Activated naive CD8-positive, alpha-beta T cell treated with anti-CD3 and anti-CD28 coated beads for 36 hours (primary cell): ENCODE measurements around the gene ZNF750. TPM values are rescaled to one million over a fixed set of nuclear protein-coding genes. Genes with fewer than 3 reads are reported as not detected.

Experiments
- DNase-seq: peaks from one replicate; pipeline ENCODE4 v3.0.0; 2021
- H3K27ac Mint-ChIP-seq: one replicate; pipeline ENCODE4 v1.8.0; 2022; ENCODE audit warnings: mild to moderate bottlenecking, moderate library complexity, mixed read lengths
- H3K27me3 Mint-ChIP-seq: one replicate; pipeline ENCODE4 v1.8.0; 2022; ENCODE audit warnings: mild to moderate bottlenecking, mixed read lengths
- H3K36me3 Mint-ChIP-seq: one replicate; pipeline ENCODE4 v1.8.0; 2021; ENCODE audit warnings: mild to moderate bottlenecking, mixed read lengths
- H3K4me1 Mint-ChIP-seq: one replicate; pipeline ENCODE4 v1.8.0; 2021; ENCODE audit warnings: mixed read lengths
- H3K4me3 Mint-ChIP-seq: one replicate; pipeline ENCODE4 v1.8.0; 2022; ENCODE audit warnings: mild to moderate bottlenecking, moderate library complexity, mixed read lengths
- H3K9me3 Mint-ChIP-seq: one replicate; pipeline ENCODE4 v1.8.0; 2022; ENCODE audit warnings: mixed read lengths
- total RNA-seq, 2 experiments: library from RNA; stranded (reverse); gene quantifications; one replicate each; pipeline ENCODE4 v1.2.3, GENCODE V29; 2021

ZNF750 gene
- total RNA-seq, 2 experiments from 2014 or later: not detected

DNA sequence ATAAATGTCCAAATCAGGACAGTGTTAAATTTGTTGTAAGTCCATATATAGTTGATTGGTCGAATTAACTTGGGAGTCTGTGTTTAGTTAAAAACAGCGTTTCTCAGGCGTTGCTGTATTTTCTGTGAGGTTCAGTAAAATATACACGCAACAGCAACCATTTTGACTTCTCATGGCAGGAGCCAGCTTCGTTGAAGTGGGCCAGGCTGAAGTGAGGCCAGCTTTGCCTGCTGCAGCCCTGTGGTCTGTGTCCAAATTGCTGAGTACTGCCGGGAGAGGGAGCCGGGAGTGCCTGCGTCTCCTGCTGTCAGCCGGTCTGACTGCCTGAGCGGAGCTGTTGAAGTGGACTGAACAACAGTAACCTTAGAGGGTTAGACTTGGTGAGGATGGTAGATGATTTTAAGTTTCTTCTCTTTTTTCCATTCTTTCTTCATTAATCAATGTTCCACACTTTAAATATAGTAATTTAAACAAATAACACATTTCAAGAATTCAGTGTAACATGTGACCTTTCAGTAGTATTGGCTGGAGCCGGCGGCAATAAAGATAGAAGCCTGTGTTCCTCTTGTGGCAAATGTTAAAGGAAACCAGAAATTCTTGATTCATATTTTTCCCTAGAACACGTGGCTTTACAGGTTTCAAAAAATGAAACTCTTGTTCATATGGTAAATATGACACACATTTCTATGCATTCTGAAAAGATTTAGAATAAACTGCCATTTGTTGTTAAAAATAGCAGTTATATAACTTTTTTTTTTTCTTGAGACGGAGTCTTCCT is 37.0 kb upstream of the ZNF750 start:
- no peak for DNase-seq
- Mint-ChIP-seq H3K4me1 (peaks cover 39% of the 10 kb centered on the region), H3K27ac (peak overlapping the region; percentile 51), H3K36me3 (peaks cover 12% of the 10 kb centered on the region), H3K27me3 (no peaks in the 10 kb centered on the region), H3K4me3 (no peak overlapping the region), H3K9me3 (no peaks in the 10 kb centered on the region)

DNA sequence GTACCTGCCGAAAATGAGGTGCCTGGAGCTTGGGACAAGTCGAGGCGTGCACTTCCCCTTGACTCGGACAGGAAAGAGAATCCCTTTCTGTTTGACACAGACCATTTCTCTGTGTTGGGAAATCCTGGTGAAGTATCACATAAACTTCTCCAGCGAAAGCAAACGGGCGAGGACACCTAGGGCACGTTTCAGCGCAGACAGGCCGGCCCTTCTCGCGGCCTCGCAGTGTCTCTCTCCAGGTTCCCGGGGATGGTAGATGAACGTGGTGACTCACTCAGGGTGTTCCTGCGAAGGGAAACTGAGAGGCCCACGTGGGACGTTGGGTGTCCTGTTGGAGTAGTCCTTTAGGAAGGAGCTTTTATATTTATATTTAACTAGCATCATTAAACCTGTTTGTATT is 36.3 kb upstream of the ZNF750 start:
- Mint-ChIP-seq H3K4me1 (peaks cover 37% of the 10 kb centered on the region), H3K27me3 (no peaks in the 10 kb centered on the region), H3K27ac (peak overlapping the region; percentile 16), H3K36me3 (peaks cover 12% of the 10 kb centered on the region), H3K9me3 (no peaks in the 10 kb centered on the region), H3K4me3 (no peak overlapping the region)
- no peak for DNase-seq

- no peak for DNase-seq
- no peaks in the 10 kb centered on the region for H3K9me3 Mint-ChIP-seq
- no peaks in the 10 kb centered on the region for H3K27me3 Mint-ChIP-seq
- H3K4me3 Mint-ChIP-seq: no peak overlapping the region
- H3K36me3 Mint-ChIP-seq: peaks cover 15% of the 10 kb centered on the region
- H3K4me1 Mint-ChIP-seq: peaks cover 40% of the 10 kb centered on the region
- no peak overlapping the region for H3K27ac Mint-ChIP-seq
These were observed 35.6 kb upstream of the ZNF750 start for GRCh38 chr17:82875407-82875856.

GRCh38 chr17:82874011-82874835 is 34.4 kb upstream of the ZNF750 start:
- no peaks in the 10 kb centered on the region for H3K27me3 Mint-ChIP-seq
- H3K36me3 Mint-ChIP-seq: peaks cover 10% of the 10 kb centered on the region
- H3K9me3 Mint-ChIP-seq: no peaks in the 10 kb centered on the region
- H3K4me3 Mint-ChIP-seq: no peak overlapping the region
- H3K27ac Mint-ChIP-seq: no peak overlapping the region
- DNase-seq: no peak
- peaks cover 40% of the 10 kb centered on the region for H3K4me1 Mint-ChIP-seq

- H3K27ac Mint-ChIP-seq: no peak overlapping the region
- H3K4me3 Mint-ChIP-seq: no peak overlapping the region
- peaks cover 9% of the 10 kb centered on the region for H3K36me3 Mint-ChIP-seq
- H3K4me1 Mint-ChIP-seq: peaks cover 37% of the 10 kb centered on the region
- no peaks in the 10 kb centered on the region for H3K9me3 Mint-ChIP-seq
- H3K27me3 Mint-ChIP-seq: no peaks in the 10 kb centered on the region
- DNase-seq: no peak
These were observed 33.7 kb upstream of the ZNF750 start for GRCh38 chr17:82873521-82873920.

- H3K36me3 Mint-ChIP-seq: peaks cover 7% of the 10 kb centered on the region
- H3K9me3 Mint-ChIP-seq: no peaks in the 10 kb centered on the region
- H3K4me3 Mint-ChIP-seq: no peak overlapping the region
- H3K4me1 Mint-ChIP-seq: peaks cover 30% of the 10 kb centered on the region
- H3K27me3 Mint-ChIP-seq: no peaks in the 10 kb centered on the region
- no peak overlapping the region for H3K27ac Mint-ChIP-seq
- DNase-seq: no peak
These were observed 33.0 kb upstream of the ZNF750 start for GRCh38 chr17:82872591-82873520.

DNA sequence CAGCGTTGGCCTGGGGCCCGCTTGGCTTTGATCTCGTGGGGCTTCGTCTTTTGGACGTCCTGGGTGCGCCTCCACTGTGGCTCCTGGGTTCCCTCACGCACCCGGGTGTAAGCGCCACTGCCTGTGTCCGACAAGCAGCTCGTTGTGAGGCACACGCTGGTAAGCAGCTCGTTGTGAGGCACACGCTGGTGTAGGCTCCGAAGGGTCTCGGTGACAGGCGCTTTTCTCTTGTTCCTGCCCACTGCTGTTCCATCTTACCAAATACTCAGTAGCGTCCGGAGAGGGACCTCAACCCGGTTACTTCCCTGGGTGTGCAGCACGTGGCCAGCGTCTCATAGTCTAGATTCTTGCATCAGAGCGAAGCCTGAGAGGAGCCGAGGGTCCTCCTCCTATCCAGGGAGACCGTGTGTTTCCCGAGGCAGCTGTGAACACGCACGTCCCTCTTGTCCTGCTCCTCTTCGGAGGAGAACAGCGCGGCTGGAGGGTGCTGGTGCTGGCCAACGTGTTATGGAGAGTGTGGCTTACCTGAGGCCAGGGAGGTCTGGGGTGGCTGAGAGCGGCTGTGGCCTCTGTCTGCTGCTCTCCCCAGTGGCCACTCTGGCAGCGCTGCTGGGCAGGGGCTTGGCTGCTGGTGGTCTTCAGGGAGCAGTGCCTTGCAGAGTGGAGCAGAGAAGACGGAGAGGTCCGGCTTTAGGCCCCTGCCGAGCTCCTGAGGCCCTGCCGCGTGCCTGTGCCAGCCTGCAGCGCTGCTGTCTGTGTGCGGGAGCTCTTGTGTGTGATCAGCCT is 32.1 kb upstream of the ZNF750 start:
- no peak for DNase-seq
- H3K4me3 Mint-ChIP-seq: no peak overlapping the region
- H3K9me3 Mint-ChIP-seq: no peaks in the 10 kb centered on the region
- H3K36me3 Mint-ChIP-seq: peaks cover 7% of the 10 kb centered on the region
- peaks cover 28% of the 10 kb centered on the region for H3K4me1 Mint-ChIP-seq
- H3K27ac Mint-ChIP-seq: no peak overlapping the region
- no peaks in the 10 kb centered on the region for H3K27me3 Mint-ChIP-seq

GRCh38 chr17:82871056-82871775 is 31.4 kb upstream of the ZNF750 start:
- Mint-ChIP-seq H3K4me3 (no peak overlapping the region), H3K27ac (no peak overlapping the region), H3K36me3 (peaks cover 7% of the 10 kb centered on the region), H3K4me1 (peaks cover 23% of the 10 kb centered on the region), H3K27me3 (no peaks in the 10 kb centered on the region), H3K9me3 (no peaks in the 10 kb centered on the region)
- peak; percentile 45 for DNase-seq

DNA sequence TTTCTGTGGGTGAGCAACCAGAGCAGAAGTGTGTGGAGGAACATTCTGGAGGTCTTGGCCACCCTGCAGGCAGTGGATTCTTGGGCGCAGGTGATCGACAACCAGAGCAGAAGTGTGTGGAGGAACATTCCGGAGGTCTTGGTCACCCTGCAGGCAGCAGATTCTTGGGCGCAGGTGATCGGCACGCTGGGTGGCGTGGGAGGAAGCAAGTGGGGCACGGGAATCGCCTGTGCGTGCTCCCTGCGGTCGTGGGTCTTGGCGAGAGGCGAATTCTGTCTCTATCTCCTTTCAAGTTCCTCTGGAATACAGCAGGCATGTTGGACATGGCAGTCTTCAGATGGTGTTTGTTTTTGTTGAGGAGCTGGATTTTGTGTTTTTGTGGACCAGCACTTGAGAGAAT is 30.7 kb upstream of the ZNF750 start:
- no peaks in the 10 kb centered on the region for H3K27me3 Mint-ChIP-seq
- peaks cover 7% of the 10 kb centered on the region for H3K36me3 Mint-ChIP-seq
- DNase-seq: no peak
- H3K27ac Mint-ChIP-seq: no peak overlapping the region
- no peak overlapping the region for H3K4me3 Mint-ChIP-seq
- H3K4me1 Mint-ChIP-seq: peaks cover 27% of the 10 kb centered on the region
- no peaks in the 10 kb centered on the region for H3K9me3 Mint-ChIP-seq

- Mint-ChIP-seq H3K9me3 (no peaks in the 10 kb centered on the region), H3K4me1 (peaks cover 30% of the 10 kb centered on the region), H3K4me3 (no peak overlapping the region), H3K27me3 (no peaks in the 10 kb centered on the region), H3K36me3 (peaks cover 7% of the 10 kb centered on the region), H3K27ac (no peak overlapping the region)
- DNase-seq: no peak
These were observed 30.3 kb upstream of the ZNF750 start for GRCh38 chr17:82870091-82870491.

DNA sequence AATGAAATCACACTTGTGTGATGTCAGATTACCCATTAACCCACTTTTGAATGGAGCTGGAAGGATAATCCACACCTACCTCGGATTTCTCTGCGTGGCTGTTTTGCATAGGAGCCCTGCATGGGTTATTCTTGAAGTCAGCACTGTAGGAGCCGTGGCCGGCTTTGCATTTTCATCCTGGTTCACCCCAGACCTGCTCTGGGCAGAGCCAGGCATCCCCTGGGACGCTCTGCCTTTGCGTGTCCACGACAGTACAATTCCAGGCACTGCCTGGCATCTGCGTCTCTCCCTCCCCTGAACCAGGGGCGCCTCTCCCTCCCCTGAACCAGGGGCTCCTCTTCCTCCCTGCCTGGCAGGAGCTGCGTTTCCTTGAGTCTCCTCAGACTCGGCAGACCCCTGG is 29.7 kb upstream of the ZNF750 start:
- H3K4me1 Mint-ChIP-seq: peaks cover 34% of the 10 kb centered on the region
- H3K27ac Mint-ChIP-seq: no peak overlapping the region
- H3K9me3 Mint-ChIP-seq: no peaks in the 10 kb centered on the region
- H3K4me3 Mint-ChIP-seq: no peak overlapping the region
- peaks cover 7% of the 10 kb centered on the region for H3K36me3 Mint-ChIP-seq
- no peak for DNase-seq
- H3K27me3 Mint-ChIP-seq: no peaks in the 10 kb centered on the region

GRCh38 chr17:82868715-82869131 is 28.9 kb upstream of the ZNF750 start:
- peaks cover 42% of the 10 kb centered on the region for H3K4me1 Mint-ChIP-seq

DNA sequence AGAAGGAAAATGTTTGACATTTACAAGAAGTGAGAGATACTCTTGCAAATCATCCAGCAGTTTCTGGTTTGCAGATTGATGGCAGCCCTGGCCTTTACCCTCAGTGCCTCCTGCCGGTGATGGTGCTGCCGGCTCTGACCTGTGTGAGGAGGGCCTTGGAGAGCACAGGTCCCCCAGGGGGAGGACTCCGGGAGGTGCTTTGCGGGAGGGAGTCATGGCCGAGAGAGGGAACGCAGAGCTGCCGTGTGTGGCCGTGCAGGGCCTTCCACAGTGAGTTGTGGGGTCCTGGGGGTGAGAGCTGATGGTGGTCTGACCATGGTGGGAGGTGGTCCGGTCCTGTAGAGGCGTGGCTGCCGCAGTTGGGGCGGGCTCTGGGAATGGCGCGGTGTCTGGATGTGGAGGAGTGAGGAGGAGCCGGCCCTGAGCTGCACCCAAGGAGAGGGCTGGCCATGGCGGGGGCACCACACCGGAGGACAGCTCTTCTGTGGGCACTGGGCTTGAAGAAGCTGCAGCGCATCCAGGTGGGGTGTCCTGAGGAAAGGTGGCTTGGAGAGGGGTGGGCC is 28.0 kb upstream of the ZNF750 start:
- Mint-ChIP-seq H3K4me3 (no peak overlapping the region), H3K27me3 (no peaks in the 10 kb centered on the region), H3K4me1 (peaks cover 49% of the 10 kb centered on the region), H3K36me3 (peaks cover 9% of the 10 kb centered on the region), H3K9me3 (no peaks in the 10 kb centered on the region), H3K27ac (no peak overlapping the region)
- DNase-seq: no peak

More at GRCh38 chr17:82868715-82869131, 28.9 kb upstream of the ZNF750 start:
- DNase-seq: no peak
- no peak overlapping the region for H3K4me3 Mint-ChIP-seq
- H3K27ac Mint-ChIP-seq: no peak overlapping the region
- peaks cover 9% of the 10 kb centered on the region for H3K36me3 Mint-ChIP-seq
- H3K27me3 Mint-ChIP-seq: no peaks in the 10 kb centered on the region
- H3K9me3 Mint-ChIP-seq: no peaks in the 10 kb centered on the region
